Activated naive CD4-positive, alpha-beta T cell treated with anti-CD3 and anti-CD28 coated beads, Interleukin-2, amount 50 U/mL, for 72 hours (primary cell): ENCODE results near the gene HECTD1. TPM values are rescaled to one million over a fixed set of nuclear protein-coding genes. Genes with fewer than 3 reads are reported as not detected.
"Not testable (repeated sequence)": the region's sequence is repeated elsewhere in the genome, so short reads cannot be mapped to it uniquely, and the experiment has no call there.

Source experiments
- ATAC-seq, 2 donors: fragments of 150-1000 bp; cut with Tn5 transposase; 2 replicates each; pipeline ENCODE4 v1.10.0; 2021; ENCODE audit warnings: mild to moderate bottlenecking in 2 of 2, moderate library complexity in 2 of 2
- DNase-seq, 2 donors: peaks; one replicate each; pipeline ENCODE4 v3.0.0; 2021 to 2022; ENCODE audit warnings: low spot score in 2 of 2
- H3K27ac Mint-ChIP-seq, 2 donors: one replicate each; pipeline ENCODE4 v1.8.0; 2022; ENCODE audit warnings: mild to moderate bottlenecking in 2 of 2, mixed read lengths in 2 of 2
- H3K36me3 Mint-ChIP-seq, 2 donors: one replicate each; pipeline ENCODE4 v1.8.0; 2022; ENCODE audit warnings: mixed read lengths in 2 of 2
- H3K9me3 Mint-ChIP-seq, 2 donors: one replicate each; pipeline ENCODE4 v1.8.0; 2022; ENCODE audit warnings: mixed read lengths in 2 of 2
- total RNA-seq, 2 donors: library from RNA; stranded (reverse); gene quantifications; one replicate each; pipeline ENCODE4 v1.2.3, GENCODE V29; 2022

HECTD1 gene
- total RNA-seq, 2 donors from 2014 or later: 75.5 to 87.5 TPM

GRCh38 chr14:31231272-31231671, 23.7 kb upstream of the HECTD1 start:
- not testable (repeated sequence) for ATAC-seq, DNase-seq, H3K27ac Mint-ChIP-seq, H3K36me3 Mint-ChIP-seq, H3K9me3 Mint-ChIP-seq

GRCh38 chr14:31230573-31230958, 23.0 kb upstream of the HECTD1 start:
- DNase-seq: no peak
- no peaks in the 10 kb centered on the region for H3K36me3 Mint-ChIP-seq
- ATAC-seq: no peak
- H3K9me3 Mint-ChIP-seq: no peaks in the 10 kb centered on the region
- H3K27ac Mint-ChIP-seq: no peak overlapping the region

DNA sequence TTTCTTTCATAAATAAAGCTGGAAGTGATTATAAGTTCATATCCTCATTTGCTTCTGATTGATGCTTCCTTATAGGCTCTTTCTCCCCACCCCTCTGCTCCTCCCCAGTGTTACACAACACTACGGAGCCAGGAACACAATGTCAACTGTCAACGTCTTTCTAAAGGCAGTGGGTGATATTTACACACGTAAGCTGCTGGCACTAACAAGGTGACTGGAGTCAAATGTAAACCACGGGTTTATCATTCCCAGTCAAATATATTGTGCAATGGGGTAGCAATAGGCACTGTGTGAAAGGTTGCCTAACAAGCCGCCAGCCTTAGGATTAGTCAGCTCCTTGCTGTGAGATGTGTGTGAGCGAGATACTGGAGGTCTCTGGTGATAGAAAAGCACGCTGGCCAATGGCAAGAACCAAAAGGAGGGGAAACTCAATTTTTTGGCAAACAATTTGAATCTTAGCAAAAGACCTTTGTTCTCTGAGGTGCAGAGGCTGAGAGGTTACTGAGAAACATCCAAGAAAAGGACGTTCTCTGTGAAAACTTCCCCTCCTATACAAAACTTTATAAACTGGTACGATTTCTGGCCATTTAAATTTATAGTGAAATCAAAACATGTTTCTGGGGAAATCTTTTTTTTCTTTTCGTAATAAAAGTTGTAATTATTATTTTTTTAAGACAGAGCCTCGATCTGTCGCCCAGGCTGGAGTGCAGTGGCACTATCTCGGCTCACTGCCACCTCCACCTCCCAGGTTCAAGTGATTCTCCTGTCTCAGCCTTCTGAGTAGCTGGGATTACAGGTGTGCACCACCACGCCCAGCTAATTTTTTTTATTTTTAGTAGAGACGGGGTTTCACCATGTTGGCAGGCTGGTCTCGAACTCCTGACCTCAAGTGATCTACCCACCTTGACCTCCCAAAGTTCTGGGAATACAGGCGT, 22.3 kb upstream of the HECTD1 start:
- H3K36me3 Mint-ChIP-seq: no peaks in the 10 kb centered on the region
- H3K9me3 Mint-ChIP-seq: no peaks in the 10 kb centered on the region
- DNase-seq: no peak
- H3K27ac Mint-ChIP-seq: no peak overlapping the region
- peak; percentile 40 to 51 for ATAC-seq

DNA sequence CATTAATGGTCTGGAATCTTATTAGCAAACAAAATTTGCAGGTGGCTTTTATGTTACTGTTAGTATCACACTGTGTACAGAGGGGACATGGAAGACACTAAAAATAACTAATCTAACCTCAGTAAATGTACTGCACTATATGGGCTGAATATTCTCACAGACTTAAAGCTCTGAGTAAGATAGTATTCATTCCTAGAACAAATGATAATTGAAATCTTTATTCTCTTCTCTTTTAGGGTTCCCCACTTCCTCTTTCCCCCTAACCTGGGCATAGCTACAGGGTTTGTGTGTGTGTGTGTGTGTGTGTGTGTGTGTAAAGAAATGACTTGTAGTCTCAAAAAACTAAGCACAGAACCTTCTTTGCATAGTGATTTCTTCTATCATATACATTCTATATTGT, 21.4 kb upstream of the HECTD1 start:
- H3K9me3 Mint-ChIP-seq: no peaks in the 10 kb centered on the region
- H3K27ac Mint-ChIP-seq: no peak overlapping the region
- no peak for DNase-seq
- peak; percentile 18 to 83 for ATAC-seq
- H3K36me3 Mint-ChIP-seq: no peaks in the 10 kb centered on the region

- Mint-ChIP-seq H3K9me3 (no peaks in the 10 kb centered on the region), H3K27ac (no peak overlapping the region), H3K36me3 (no peaks in the 10 kb centered on the region)
- DNase-seq: no peak
- no peak for ATAC-seq
Observed at GRCh38 chr14:31228533-31228932, 20.9 kb upstream of the HECTD1 start.

- Mint-ChIP-seq H3K27ac (no peak overlapping the region), H3K36me3 (no peaks in the 10 kb centered on the region), H3K9me3 (no peaks in the 10 kb centered on the region)
- DNase-seq (no peak), ATAC-seq (no peak)
Observed at GRCh38 chr14:31224808-31225207, 17.2 kb upstream of the HECTD1 start.

- Mint-ChIP-seq H3K36me3 (no peaks in the 10 kb centered on the region), H3K9me3 (no peaks in the 10 kb centered on the region), H3K27ac (no peak overlapping the region)
- no peak for ATAC-seq
- DNase-seq: no peak
Observed at GRCh38 chr14:31223331-31223730, 15.7 kb upstream of the HECTD1 start.

GRCh38 chr14:31222834-31223233, 15.2 kb upstream of the HECTD1 start:
- no peak for DNase-seq
- no peak for ATAC-seq
- Mint-ChIP-seq H3K9me3 (no peaks in the 10 kb centered on the region), H3K27ac (no peak overlapping the region), H3K36me3 (no peaks in the 10 kb centered on the region)

DNA sequence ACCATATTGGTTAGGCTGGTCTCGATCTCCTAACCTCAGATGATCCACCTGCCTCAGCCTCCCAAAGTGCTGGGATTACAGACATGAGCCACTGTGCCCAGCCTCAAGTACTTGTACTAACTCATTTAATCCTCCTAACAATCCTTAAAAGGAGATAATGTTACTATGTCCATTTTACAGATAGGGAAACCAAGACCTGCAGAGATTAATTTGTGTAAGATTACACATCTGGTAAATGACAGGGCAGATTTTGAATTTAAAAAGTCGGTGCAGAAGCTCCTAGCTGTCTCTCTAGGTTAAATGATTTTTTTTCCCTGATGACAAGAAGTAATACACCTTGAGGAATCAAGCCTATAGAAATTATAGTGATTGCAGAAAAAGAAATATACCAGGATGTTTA, 13.7 kb upstream of the HECTD1 start:
- Mint-ChIP-seq H3K27ac (no peak overlapping the region), H3K36me3 (no peaks in the 10 kb centered on the region), H3K9me3 (no peaks in the 10 kb centered on the region)
- ATAC-seq (no peak), DNase-seq (no peak)

GRCh38 chr14:31219169-31219568, 11.6 kb upstream of the HECTD1 start:
- Mint-ChIP-seq H3K27ac (no peak overlapping the region), H3K36me3 (no peaks in the 10 kb centered on the region), H3K9me3 (no peaks in the 10 kb centered on the region)
- ATAC-seq (no peak), DNase-seq (no peak)

GRCh38 chr14:31216359-31216758, 8.8 kb upstream of the HECTD1 start:
- H3K9me3 Mint-ChIP-seq: no peaks in the 10 kb centered on the region
- H3K27ac Mint-ChIP-seq: no peak overlapping the region
- H3K36me3 Mint-ChIP-seq: no peaks in the 10 kb centered on the region
- no peak for ATAC-seq
- DNase-seq: no peak

DNA sequence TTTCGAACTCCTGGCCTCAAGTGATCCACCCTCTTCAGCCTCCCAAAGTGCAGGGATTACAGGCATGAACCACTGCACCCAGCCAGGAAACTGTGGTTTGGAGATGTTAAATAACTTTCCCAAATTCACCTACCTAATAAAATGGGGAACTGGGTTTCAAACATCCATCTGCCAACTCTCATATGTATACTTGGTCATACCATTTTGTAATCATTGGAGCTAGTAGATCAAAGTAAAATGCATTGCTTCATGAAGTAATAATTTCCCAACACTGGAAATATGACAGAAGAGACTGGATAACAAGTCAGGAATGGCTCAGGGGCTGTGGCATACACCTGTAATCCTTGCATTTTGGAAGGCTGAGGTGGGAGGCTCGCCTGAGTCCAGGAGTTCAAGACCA, 5.3 kb upstream of the HECTD1 start:
- DNase-seq: no peak
- H3K9me3 Mint-ChIP-seq: no peaks in the 10 kb centered on the region
- H3K27ac Mint-ChIP-seq: no peak overlapping the region
- no peak for ATAC-seq
- no peaks in the 10 kb centered on the region for H3K36me3 Mint-ChIP-seq

DNA sequence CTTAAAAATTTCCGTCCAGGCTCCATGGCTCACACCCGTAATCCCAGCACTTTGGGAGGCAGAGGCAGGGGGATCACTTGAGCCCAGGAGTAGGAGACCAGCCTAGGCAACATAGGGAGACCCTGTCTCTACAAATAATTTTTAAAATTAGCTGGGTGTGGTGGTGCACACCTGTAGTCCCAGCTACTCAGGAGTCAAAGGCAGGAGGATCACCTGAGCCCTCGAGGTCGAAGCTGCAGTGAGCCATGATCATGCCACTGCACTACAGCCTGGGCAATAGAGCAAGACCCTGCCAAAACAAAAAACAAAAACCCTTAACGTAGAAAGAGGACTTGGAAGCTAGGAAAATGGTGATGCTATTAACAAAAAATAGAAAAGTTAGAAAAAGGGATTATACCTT, 2.0 kb upstream of the HECTD1 start:
- no peak overlapping the region for H3K27ac Mint-ChIP-seq
- H3K9me3 Mint-ChIP-seq: no peaks in the 10 kb centered on the region
- DNase-seq (no peak), ATAC-seq (no peak)
- peaks cover 6% of the 10 kb centered on the region in 2 donors for H3K36me3 Mint-ChIP-seq

GRCh38 chr14:31208546-31209424, 1.2 kb upstream of the HECTD1 start:
- ATAC-seq: no peak

DNA sequence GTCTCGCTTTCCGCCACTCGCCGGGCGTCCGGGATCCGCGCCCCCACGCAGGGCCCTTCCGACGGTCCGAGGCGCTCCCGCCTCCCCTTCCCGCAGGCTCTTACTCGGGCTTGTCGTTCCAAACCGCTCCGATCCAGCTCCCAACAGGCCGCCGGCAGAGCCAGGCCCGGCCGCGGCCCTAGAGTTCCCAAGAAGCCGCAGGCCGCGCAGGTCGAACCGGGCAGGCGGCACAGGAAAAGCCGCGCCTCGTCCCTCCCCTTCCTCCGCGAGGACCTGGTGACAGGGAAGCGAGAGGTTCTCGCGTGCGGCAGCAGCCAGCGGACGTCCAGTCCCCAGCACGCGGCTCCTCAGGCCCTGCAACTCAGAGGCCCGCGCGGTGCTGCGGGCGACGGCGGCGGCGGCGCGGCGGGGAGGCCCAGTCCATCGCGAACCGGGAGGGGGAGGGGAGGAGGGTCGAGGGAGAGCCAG, 272 bp downstream of the HECTD1 start:
- DNase-seq (no peak), ATAC-seq (peak in 1 of 2 donors; percentile 46)
- H3K9me3 Mint-ChIP-seq: no peaks in the 10 kb centered on the region
- peaks cover 6 to 15% of the 10 kb centered on the region in 2 donors for H3K36me3 Mint-ChIP-seq
- peak overlapping the region; percentile 98 to 99 for H3K27ac Mint-ChIP-seq

More at GRCh38 chr14:31208546-31209424, 1.2 kb upstream of the HECTD1 start:
- peak overlapping the region; percentile 98 to 99 for H3K27ac Mint-ChIP-seq
- peak in 1 of 2 donors; percentile 36 for DNase-seq
- no peaks in the 10 kb centered on the region for H3K9me3 Mint-ChIP-seq
- H3K36me3 Mint-ChIP-seq: peaks cover 6 to 14% of the 10 kb centered on the region in 2 donors

- DNase-seq (peak; percentile 65 to 76), ATAC-seq (peak; percentile 20 to 35)
- H3K36me3 Mint-ChIP-seq: peaks cover 6 to 15% of the 10 kb centered on the region in 2 donors
- peak overlapping the region; percentile 84 to 99 for H3K27ac Mint-ChIP-seq
- H3K9me3 Mint-ChIP-seq: no peaks in the 10 kb centered on the region
Observed at GRCh38 chr14:31206536-31207286, 882 bp downstream of the HECTD1 start.
